Measurements from ENCODE around the gene QRFP. TPM values are rescaled to one million over a fixed set of nuclear protein-coding genes. Genes with fewer than 3 reads are reported as not detected.

Gene QRFP
- total RNA-seq, 6 experiments from 2014 or later: not detected

GRCh38 chr9:130938652-130939404, 42.2 kb upstream of the QRFP start, which contains the start of gene FIBCD1:
TSS of gene FIBCD1 (minus strand) at chr9:130939247. CDS start at chr9:130938607, 640 bp downstream.
- H3K9me3 Mint-ChIP-seq: no peaks in the 10 kb centered on the region
- no peak within 1 kb of the TSS for H3K27ac Mint-ChIP-seq
- no peaks in the 10 kb centered on the region for H3K36me3 Mint-ChIP-seq (ENCODE audit: low read depth)
- TF ChIP-seq CTCF (IDR thresholded peaks at IDR 0.05): peak; percentile 73
- H3K27me3 Mint-ChIP-seq (ENCODE audit: insufficient read depth): peaks cover 30% of the 10 kb centered on the region
- peak within 1 kb of the TSS; percentile 87 for H3K4me3 Mint-ChIP-seq
- peaks cover 31% of the 10 kb centered on the region for H3K4me1 Mint-ChIP-seq (ENCODE audit: low read depth)
- DNase-seq: no peak

- Mint-ChIP-seq H3K36me3 (ENCODE audit: low read depth) (no peaks in the 10 kb centered on the region), H3K27ac (no peak overlapping the region), H3K9me3 (no peaks in the 10 kb centered on the region), H3K4me3 (peak overlapping the region; percentile 60), H3K4me1 (ENCODE audit: low read depth) (peaks cover 33% of the 10 kb centered on the region), H3K27me3 (ENCODE audit: insufficient read depth) (peaks cover 24% of the 10 kb centered on the region)
- no peak for DNase-seq
- no peak for TF ChIP-seq CTCF (IDR thresholded peaks at IDR 0.05)
Observed at GRCh38 chr9:130938184-130938651, 41.6 kb upstream of the QRFP start.

- peak overlapping the region; percentile 78; the same call in 1 of the 2 replicates for H3K27ac Mint-ChIP-seq
- peak overlapping the region; percentile 60 for H3K4me3 Mint-ChIP-seq
- no peaks in the 10 kb centered on the region for H3K9me3 Mint-ChIP-seq
- no peak for DNase-seq
- peaks cover 24% of the 10 kb centered on the region for H3K27me3 Mint-ChIP-seq (ENCODE audit: insufficient read depth)
- no peaks in the 10 kb centered on the region for H3K36me3 Mint-ChIP-seq (ENCODE audit: low read depth)
- peaks cover 41% of the 10 kb centered on the region for H3K4me1 Mint-ChIP-seq (ENCODE audit: low read depth)
- TF ChIP-seq CTCF (IDR thresholded peaks at IDR 0.05): no peak
Observed at GRCh38 chr9:130937146-130938076, 40.8 kb upstream of the QRFP start.

GRCh38 chr9:130936285-130937117, 39.9 kb upstream of the QRFP start:
- H3K27ac Mint-ChIP-seq: peak overlapping the region; percentile 78; the same call in 1 of the 2 replicates
- TF ChIP-seq CTCF (IDR thresholded peaks at IDR 0.05): no peak
- H3K4me1 Mint-ChIP-seq (ENCODE audit: low read depth): peaks cover 50% of the 10 kb centered on the region
- no peaks in the 10 kb centered on the region for H3K9me3 Mint-ChIP-seq
- peak overlapping the region; percentile 57; the same call in 1 of the 2 replicates for H3K4me3 Mint-ChIP-seq
- H3K27me3 Mint-ChIP-seq (ENCODE audit: insufficient read depth): peaks cover 26% of the 10 kb centered on the region
- peak; percentile 24 for DNase-seq
- H3K36me3 Mint-ChIP-seq (ENCODE audit: low read depth): no peaks in the 10 kb centered on the region
